Upper lobe of right lung (tissue), 1 donor: ENCODE measurements around the gene SFXN4. TPM values are rescaled to one million over a fixed set of nuclear protein-coding genes. Genes with fewer than 3 reads are reported as not detected.

Source experiments
- ATAC-seq: fragments of 200-7000 bp; cut with Tn5 transposase; one replicate; pipeline ENCODE4 v1.9.1; 2020; ENCODE audit warnings: mild to moderate bottlenecking, moderate library complexity
- DNase-seq: peaks from one replicate; pipeline ENCODE4 v3.0.0-alpha.2; 2020
- H3K27ac ChIP-seq: fragments of 200-600 bp; one replicate; pipeline ENCODE4 v1.8.0; 2022
- H3K27me3 ChIP-seq: fragments of 200-600 bp; one replicate; pipeline ENCODE4 v1.8.0; 2022; ENCODE audit warnings: mild to moderate bottlenecking
- H3K36me3 ChIP-seq: fragments of 200-600 bp; one replicate; pipeline ENCODE4 v1.8.0; 2022
- H3K4me1 ChIP-seq: fragments of 200-600 bp; one replicate; pipeline ENCODE4 v1.8.0; 2022
- H3K4me3 ChIP-seq: fragments of 200-600 bp; one replicate; pipeline ENCODE4 v1.8.0; 2022; ENCODE audit warnings: mild to moderate bottlenecking
- H3K9me3 ChIP-seq: fragments of 200-600 bp; one replicate; pipeline ENCODE4 v1.8.0; 2022
- CTCF ChIP-seq: fragments of 200-600 bp; IDR thresholded peaks from one replicate; pipeline ENCODE4 v1.8.0; 2022; ENCODE audit warnings: antibody characterized with exemption
- intact Hi-C: fragments of 100-400 bp; cut with DNase I; formaldehyde crosslinking; loops from one replicate; pipeline ENCODE4 v1.11.0; 2022
- long read RNA-seq: library from polyadenylated mRNA; unstranded; transcript quantifications from one replicate; pipeline ENCODE4 v2.0.0, GENCODE V29; 2021
- total RNA-seq: library from RNA; stranded (reverse); fragmentation: NEBNext Ultra II Directional; extraction: Animal tissue kit (Norgen Biotek cat#: 25700); gene quantifications from one replicate; pipeline ENCODE4 v1.2.1, GENCODE V29; 2021
- donor health status: DM: no; HTN: yes; CAD: no; lungs with severe emphysema.

The SFXN4 gene
- 20.8 TPM for total RNA-seq
- long read RNA-seq, transcript SFXN4-201 (14 exons, 1,363 nt), result major isoform, 12 of 26 reads
- long read RNA-seq, partial matches to known transcripts, result 1 of 26 reads
- long read RNA-seq, other reads (novel, unspliced or antisense), result 13 of 26 reads

- H3K27ac ChIP-seq, result peak within 1 kb of the TSS; percentile 91
- H3K4me3 ChIP-seq, result peak within 1 kb of the TSS; percentile 83
- no peaks in the 10 kb centered on the region for H3K9me3 ChIP-seq
- intact Hi-C loops, result no loop called here
- TF ChIP-seq CTCF, result peak; percentile 5
- peak; percentile 92 for DNase-seq
- peaks cover 34% of the 10 kb centered on the region for H3K36me3 ChIP-seq
- H3K4me1 ChIP-seq, result peaks cover 8% of the 10 kb centered on the region
- peak; percentile 99 for ATAC-seq
- no peaks in the 10 kb centered on the region for H3K27me3 ChIP-seq
These were observed at the start of gene SFXN4 for GRCh38 chr10:119165171-119166117. SFXN4 (minus strand) TSS chr10:119165714; CDS start chr10:119165647, 67 bp downstream.

- no peak for TF ChIP-seq CTCF
- Histone ChIP-seq H3K27ac (peak overlapping the region; percentile 76), H3K4me3 (peak overlapping the region; percentile 9), H3K4me1 (peaks cover 51% of the 10 kb centered on the region), H3K36me3 (no peaks in the 10 kb centered on the region), H3K9me3 (no peaks in the 10 kb centered on the region), H3K27me3 (no peaks in the 10 kb centered on the region)
- DNase-seq (no peak), ATAC-seq (no peak)
- intact Hi-C loops, result no loop called here
These were observed 46.3 kb upstream of the SFXN4 start for GRCh38 chr10:119211625-119212441.

- TF ChIP-seq CTCF, result no peak
- Histone ChIP-seq H3K9me3 (no peaks in the 10 kb centered on the region), H3K36me3 (no peaks in the 10 kb centered on the region), H3K27me3 (no peaks in the 10 kb centered on the region), H3K27ac (peak overlapping the region; percentile 84), H3K4me3 (no peak overlapping the region), H3K4me1 (peaks cover 51% of the 10 kb centered on the region)
- no peak for DNase-seq
- ATAC-seq, result no peak
- intact Hi-C loops, result no loop called here
These were observed 45.7 kb upstream of the SFXN4 start for GRCh38 chr10:119211176-119211575.

- H3K4me1 ChIP-seq, result peaks cover 51% of the 10 kb centered on the region
- no peaks in the 10 kb centered on the region for H3K36me3 ChIP-seq
- H3K27me3 ChIP-seq, result no peaks in the 10 kb centered on the region
- no peak for TF ChIP-seq CTCF
- no peaks in the 10 kb centered on the region for H3K9me3 ChIP-seq
- DNase-seq (no peak), ATAC-seq (no peak)
- H3K27ac ChIP-seq, result peak overlapping the region; percentile 84
- H3K4me3 ChIP-seq, result peak overlapping the region; percentile 87
- intact Hi-C loops, result no loop called here
These were observed 45.1 kb upstream of the SFXN4 start for GRCh38 chr10:119210633-119211032.

- H3K27me3 ChIP-seq, result no peaks in the 10 kb centered on the region
- H3K9me3 ChIP-seq, result no peaks in the 10 kb centered on the region
- peak overlapping the region; percentile 87 for H3K4me3 ChIP-seq
- H3K36me3 ChIP-seq, result no peaks in the 10 kb centered on the region
- peak overlapping the region; percentile 84 for H3K27ac ChIP-seq
- intact Hi-C loops, result no loop called here
- ATAC-seq (no peak), DNase-seq (no peak)
- peaks cover 50% of the 10 kb centered on the region for H3K4me1 ChIP-seq
- no peak for TF ChIP-seq CTCF
These were observed 44.3 kb upstream of the SFXN4 start for GRCh38 chr10:119209736-119210355.
